ENCODE results near the gene OR6M1.

The OR6M1 gene

GRCh38 chr11:123775715-123776549 is 30.2 kb downstream of the OR6M1 start:
- no peak for DNase-seq (ENCODE audit: low spot score)

- no peak for DNase-seq (ENCODE audit: low spot score)
Observed at GRCh38 chr11:123775289-123775688, 30.9 kb downstream of the OR6M1 start.

GRCh38 chr11:123773959-123774358 is 32.2 kb downstream of the OR6M1 start:
- no peak for DNase-seq (ENCODE audit: low spot score)

DNA sequence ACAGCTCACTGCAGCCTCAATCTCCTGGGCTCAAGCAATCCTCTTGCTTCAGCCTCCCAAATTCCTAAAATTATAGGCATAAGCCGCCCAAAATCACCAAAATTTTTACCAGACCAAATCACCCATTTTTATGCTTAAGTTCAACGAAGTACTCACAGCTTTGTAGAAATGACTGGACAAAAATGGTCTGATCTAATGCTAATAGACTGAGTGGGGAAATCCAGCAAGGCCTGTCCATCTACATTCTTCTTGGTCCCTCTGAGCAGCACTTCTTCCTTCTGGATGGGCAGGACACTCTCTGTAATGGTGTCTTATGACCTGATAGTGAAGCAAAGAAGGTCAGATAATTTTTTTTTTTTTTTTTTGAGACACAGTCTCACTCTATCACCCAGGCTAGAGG is 33.1 kb downstream of the OR6M1 start:
- no peak for DNase-seq (ENCODE audit: low spot score)

GRCh38 chr11:123771664-123772063 is 34.5 kb downstream of the OR6M1 start:
- no peak for DNase-seq (ENCODE audit: low spot score)

GRCh38 chr11:123770712-123771111 is 35.4 kb downstream of the OR6M1 start:
- no peak for DNase-seq (ENCODE audit: low spot score)

DNA sequence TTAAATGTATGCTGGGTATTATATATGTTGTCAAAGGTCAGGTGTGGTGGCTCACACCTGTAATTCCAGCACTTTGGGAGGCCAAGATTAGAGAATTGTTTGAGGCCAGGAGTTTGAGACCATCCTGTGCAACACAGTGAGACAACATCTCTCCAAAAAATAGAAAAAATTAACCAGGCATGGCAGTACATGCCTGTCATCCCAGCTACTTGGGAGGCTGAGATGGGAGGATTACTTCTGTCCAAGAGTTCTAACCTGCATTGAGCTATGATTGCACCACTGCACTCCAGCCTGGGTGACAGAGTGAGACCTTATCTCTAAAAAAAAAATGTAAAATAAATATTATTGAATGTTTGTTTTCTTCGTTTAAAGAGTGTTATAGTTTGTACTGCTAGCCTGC is 40.5 kb downstream of the OR6M1 start:
- DNase-seq (ENCODE audit: low spot score), result no peak

GRCh38 chr11:123762422-123762821 is 43.7 kb downstream of the OR6M1 start:
- DNase-seq (ENCODE audit: low spot score), result no peak

DNA sequence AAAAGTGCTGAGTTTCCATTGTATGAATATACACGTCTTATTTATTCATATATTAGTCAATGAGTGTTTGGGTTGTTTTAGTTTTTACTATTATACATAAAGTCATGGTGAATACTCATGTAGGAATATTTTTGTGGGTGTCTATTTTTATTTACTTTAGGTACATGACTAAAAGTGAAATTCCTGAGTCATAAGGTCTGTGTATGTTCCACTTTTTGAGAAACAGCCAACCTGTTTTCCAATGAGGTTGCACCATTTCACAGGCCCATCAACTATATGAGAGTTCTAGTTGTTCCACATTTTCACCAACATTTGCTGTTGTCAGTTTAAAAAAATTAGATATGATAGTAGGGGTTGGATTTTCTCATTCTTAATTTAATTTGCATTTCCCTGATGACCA is 45.3 kb downstream of the OR6M1 start:
- no peak for DNase-seq (ENCODE audit: low spot score)

GRCh38 chr11:123757976-123758375 is 48.2 kb downstream of the OR6M1 start:
- no peak for DNase-seq (ENCODE audit: low spot score)

DNA sequence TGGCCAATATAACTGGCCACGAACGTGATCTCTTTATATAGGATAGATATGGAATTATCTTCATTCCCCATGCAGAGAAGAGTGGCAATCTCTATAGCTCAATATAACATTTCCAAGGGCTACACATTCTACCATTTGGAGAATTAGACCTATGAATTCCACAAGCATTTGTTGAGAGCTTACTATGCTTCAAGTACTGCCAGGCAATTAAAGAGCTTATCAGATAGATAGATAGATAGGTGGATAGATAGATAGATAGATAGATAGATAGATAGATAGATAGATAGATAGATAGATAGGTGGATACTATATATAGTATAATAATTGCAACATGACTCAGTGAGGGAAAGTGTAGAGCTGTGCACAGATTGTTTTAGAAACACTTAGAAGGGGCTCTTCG is 50.3 kb downstream of the OR6M1 start:
- no peak for DNase-seq (ENCODE audit: low spot score)
